Stromal cell of bone marrow (primary cell): ENCODE results near the gene CFAP61.
"Not testable (repeated sequence)": the region's sequence is repeated elsewhere in the genome, so short reads cannot be mapped to it uniquely, and the experiment has no call there.

ENCODE experiments used
- DNase-seq: peaks from one replicate; pipeline ENCODE4 v3.0.0-alpha.2; 2012; ENCODE audit warnings: low read depth

Gene CFAP61

DNA sequence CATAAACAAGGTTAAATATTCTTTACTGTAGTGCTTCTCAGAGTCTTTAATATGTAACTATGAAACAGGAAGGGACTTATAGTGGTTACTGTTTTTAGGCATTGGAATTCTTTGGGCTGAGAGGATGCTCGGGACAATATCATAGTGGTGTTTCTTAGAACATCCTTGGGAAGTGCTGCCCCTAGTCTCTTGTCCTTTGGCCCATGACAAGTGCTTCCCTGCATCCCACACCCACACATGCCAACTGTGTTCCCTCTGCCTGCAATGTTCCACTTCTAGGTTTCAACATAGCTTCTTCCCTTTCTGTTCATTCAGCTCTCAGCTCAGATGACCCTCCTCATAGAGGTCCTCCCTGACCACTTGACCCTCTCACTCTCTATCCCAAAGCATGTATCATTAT lies 37.6 kb downstream of the CFAP61 start:
- no peak for DNase-seq

DNA sequence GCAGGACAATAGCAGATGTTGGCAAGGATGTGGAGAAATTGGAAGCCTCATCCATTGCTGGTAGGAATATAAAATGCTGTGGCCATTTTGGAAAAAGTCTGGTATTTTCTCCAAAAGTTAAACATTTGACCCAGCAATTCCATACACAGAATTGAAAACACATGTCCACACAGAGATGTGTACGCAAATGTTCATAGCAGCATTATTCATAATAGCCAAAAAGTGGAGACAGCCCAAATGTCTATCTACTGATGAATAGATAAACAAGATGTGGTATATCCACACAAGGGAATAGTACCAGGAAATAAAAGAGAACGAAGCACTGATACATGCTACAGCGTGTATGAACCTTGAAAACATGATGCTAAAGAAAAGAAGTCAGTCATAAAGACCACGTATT lies 40.5 kb downstream of the CFAP61 start:
- no peak for DNase-seq

DNA sequence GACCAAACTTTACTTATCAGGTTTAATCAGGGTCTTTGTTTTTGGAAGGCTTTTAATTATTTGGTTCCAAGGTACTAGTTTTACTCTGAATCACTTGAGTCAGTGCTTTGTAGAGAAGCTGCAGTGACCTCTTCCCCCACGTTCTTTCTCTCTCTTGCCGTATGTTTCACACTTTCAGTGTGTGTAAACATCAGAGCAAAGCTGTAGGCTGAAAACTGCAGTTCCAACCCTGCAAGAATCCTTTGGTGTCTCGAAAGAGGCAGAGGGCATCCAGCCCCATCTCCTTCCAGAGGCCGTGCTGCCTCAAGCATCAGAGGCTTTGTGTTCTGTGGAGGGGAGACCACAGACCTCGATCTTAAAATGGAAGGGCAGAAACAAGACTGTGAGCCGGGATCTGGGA lies 42.1 kb downstream of the CFAP61 start:
- no peak for DNase-seq

DNA sequence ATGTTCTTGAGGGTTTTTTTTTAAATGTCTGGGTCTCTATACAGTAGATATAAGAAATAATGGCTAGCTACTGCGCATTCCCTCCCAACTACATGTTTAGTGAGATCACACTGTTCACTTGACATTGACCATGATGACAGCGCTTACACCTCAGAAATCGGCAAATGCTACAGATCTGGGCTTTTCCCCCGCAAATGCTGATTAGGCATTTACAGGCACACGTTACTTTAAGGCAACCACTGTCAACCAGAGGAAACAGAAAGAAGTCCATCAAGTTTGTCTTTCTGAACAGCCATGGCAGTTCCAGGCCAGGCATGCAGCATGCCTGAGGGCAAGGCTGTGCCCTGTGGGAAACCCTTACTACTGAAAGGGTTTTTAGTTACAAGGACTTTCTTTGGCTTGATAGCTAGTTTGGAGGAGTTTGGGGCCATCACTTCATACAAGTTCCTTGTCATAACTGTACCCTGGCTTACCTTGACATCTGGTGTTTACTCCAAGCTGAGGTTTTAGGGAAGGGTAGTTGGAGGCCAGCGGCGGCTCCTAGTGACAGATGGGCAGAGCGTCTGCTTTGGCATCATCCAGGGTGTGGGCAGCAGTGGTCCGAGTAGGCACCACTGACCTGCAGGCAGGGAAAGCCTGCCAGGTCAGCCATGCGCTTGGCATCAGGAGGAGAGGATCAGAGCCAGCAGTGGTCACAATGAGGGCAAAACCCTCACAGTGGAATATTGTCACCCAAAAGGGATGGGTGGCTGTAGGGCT lies 43.0 kb downstream of the CFAP61 start:
- no peak for DNase-seq

DNA sequence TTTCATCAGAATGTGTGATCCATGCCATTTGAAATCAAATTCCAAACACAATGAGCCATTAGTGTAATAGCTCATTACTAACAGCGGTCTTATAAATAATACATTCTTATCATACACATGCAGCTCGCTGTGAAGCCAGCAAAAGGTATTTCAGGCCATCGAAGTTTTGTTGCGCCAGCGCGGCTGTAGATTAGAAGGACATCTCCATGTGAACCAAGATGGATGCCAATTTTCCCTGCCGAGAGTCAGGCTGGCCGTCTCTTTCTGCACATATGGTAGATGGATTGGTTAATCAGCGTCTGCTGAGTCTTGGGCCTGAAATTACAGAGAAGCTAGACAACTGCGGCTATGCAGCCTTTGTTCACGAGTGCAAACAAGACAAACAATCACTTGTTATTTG lies 44.1 kb downstream of the CFAP61 start:
- no peak for DNase-seq

DNA sequence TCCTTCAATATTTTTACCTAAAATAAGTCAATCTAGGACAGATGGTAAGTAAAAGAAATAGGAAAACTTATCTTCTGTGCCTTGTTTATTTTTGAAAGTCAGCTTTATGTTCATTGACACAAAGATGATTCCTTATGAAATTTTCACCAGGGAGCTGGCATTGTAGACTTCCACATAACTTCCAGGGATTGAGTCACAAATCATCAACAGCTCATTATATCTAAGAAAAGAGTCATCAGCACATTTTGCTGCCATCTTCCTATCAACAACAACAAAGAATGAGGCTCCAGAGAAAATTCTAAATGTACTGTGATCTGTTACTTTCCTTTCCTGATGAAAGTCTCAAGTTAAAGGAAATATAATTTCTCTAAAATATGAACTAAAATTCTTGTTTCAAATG lies 48.5 kb downstream of the CFAP61 start:
- no peak for DNase-seq

DNA sequence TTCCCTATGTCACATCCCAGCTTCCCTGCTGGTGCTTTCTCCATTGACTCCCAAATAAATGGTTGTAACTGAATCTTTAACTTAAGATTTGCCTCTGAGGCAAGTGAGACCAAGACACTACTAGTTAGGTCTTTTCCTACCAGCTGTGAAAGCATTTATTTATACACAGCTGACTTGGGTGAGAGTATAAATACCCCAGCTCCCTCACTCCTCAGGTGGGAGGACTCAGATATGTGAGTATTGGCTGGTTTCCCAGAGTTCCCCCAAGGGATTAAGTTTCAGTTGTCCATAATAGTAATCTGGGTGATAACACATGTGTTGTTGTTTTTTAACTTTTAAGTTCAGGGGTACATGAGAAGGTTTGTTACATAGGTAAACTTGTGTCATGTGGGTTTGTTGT lies 49.8 kb downstream of the CFAP61 start:
- no peak for DNase-seq

DNA sequence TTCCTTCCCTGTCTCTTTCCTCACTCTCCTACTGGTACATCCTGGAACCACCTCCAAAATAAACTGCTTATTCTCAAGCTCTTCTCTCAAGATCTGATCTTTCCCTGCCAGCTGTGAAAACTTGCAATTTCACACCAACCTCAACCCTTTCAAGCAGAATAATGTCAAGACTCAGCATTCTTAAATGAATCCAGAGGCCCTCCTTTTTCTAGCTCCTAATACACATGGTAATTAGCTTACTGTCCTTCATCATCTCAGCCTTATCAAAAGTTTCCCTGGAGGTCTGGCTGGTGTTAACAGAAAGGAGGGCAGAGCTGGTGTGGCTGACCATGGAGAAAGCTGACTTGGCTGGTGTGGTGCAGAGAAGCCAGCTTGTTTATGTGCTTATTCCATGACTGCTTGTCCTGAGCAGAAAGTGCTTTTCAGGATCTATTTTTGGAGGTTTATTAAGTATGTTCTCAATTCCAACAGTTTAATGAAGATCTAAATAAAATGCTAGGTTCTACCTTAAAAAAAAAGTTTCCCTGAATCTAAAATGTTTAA lies 50.5 kb downstream of the CFAP61 start:
- DNase-seq = no peak

DNA sequence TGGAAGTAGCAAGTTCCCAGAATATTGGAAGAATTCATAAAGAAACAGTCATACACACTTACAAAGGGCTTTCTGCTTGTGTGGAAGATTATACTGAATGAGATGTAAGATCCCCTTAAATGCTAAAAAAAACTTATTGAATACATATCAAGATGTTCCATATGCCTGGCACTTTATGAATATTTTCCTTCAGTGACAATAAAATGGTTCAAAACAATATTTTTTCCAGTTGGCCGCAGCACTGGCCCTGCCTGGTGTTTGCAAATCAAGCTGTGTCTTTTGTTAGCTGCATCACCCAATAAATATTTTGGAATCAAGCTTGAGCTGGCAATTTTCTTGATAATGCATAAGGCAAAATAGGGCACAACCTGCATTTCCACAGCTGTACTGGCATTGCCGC lies 51.2 kb downstream of the CFAP61 start:
- no peak for DNase-seq

DNA sequence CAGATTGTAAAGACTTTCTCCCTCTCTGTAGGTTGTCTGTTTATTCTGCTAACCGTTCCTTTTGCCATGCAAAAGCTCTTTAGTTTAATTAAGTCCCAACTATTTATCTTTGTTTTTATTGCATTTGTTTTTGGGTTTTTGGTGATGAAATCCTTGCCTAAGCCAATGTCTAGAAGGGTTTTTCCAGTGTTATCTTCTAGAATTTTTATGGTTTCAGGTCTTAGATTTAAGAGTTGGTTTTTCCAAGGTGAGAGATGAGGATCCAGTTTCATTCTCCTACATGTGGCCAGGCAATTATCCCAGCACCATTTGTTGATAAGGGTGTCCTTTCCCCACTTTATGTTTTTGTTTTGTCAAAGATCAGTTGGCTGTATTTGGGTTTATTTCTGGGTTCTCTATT lies 70.9 kb downstream of the CFAP61 start:
- not testable (repeated sequence) for DNase-seq

DNA sequence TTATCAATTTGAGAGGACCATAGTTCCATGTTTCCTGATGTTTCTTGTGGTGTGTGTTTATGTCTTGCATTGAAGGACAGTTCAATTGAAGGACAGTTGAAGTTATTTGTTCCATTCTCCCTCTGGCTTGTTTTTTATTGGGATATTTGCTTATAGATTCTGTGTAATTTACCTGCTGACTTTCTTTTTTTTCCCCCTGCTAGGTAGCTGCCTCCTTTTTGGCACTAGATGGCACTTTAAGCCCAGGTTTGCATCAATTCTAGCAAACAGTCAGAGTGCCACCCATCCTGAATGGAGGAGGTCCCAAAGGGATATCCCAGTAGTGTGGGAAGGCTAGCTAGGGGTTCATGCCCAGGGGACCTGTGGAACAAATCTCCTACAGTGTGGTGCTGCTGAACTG lies 78.1 kb downstream of the CFAP61 start:
- DNase-seq = no peak

DNA sequence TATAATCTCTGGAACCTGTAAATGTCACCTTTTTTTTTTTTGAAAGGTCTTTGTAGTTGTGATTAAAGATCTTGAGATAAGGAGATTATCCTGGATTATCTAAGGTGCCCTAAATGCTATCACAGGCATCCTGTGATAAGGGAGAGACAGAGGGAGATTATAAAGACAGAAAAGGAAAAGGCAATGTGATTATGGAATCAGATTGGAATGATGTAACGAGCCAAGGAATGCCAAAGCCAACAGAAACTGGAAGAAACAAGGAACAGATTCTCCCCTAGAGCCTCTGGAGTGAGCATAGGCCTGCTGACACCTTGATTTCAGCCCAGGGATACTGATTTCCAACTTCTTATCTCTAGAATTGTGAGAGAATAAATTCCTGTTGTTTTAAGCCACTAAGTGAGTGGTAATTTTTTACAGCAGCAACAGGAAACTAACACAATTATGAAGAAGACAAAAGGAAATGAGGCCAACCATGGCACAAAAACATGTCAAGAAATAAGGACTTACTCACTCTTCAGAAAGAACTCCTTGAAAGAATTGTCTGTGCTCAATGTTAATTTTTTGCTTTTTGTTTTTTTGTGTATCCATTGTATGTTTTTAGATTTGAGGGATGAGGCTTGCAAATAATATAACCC lies 82.7 kb downstream of the CFAP61 start:
- no peak for DNase-seq

DNA sequence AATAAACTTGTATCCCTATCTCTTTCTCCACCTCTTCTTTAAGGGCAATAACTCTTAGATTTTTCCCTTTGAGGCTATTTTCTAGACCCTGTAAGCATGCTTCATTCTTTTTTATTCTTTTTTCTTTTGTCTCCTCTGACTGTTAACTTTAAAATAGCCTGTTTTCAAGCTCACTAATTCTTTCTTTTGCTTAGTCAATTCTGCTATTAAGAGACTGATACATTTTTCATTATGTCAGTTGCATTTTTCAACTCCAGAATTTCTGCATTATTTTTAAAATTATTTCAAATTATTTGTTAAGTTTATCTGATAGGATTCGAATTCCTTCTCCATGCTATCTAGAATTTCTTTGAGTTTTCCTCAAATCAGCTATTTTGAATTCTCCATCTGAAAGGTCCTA lies 84.0 kb downstream of the CFAP61 start:
- no peak for DNase-seq

DNA sequence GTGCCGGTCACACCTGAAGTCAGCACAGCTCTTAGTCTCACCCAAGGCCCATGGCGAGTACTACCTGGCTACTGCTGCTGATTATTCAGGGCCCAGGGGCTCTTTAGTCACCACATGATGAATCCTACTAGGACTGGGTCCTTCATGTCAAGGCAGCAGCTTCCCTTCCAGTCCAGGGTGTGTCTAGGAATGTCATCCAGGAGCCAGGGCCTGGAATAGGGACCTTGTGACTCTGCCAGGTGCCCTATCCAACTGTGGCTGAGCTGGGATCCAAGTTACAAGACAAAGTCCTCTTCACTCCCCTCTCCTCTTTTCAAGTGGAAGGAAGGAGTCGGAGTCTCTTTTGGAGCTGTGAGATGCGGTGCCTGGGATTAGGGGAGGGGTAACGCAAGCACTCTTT lies 85.5 kb downstream of the CFAP61 start:
- no peak for DNase-seq

DNA sequence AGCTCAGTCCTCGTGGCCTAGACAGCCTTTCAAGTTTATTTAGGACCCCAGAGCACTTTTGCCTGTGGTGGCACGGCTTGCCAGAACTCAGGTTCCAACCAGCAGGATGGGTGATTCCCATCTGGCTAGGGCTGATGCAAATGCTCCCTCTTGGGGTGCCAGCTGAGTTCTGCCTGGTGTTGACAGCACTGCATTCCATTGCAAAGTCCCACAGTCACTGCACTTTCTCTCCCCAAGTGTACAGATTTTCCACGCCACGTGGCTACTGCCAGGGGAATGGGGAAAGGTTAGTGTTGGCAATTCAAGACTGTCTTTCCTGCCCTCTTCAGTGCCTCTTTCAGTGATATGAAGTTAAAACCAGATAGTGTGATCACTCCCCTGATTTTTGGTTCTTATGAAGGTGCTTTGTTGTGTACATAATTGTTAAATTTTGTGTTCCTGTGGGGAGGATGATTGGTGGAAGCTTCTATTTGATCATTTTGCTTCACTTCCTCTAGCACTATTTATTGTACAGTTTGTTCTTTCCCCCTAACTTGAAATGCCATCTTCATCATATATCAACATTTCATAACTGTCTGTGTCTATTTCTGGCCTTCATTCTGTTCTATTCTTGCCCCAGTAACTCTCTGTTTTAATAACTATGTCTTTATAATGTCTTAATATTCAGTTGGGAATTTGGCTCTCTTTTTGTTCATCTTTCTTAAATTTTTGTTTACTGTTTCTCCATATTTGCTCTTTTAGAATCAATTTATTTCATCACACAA lies 86.2 kb downstream of the CFAP61 start:
- DNase-seq = no peak

DNA sequence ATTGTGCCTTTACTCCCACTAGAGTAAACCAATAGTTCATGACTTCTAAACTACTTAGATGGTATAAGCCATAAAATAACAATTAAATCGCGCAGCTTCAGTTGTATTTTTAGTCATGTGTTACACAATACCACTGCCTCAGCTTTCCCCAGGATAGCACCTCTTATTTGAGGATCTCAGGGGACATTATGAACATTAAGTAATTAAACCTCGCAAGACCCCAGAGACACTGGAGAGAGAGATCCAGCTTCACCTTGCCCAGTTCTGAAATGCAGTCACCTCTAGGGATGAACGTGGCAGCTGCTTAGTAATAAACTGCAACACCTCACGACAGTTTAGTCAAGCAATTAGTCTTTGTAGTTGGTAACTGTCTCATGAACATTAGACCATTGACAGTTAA lies 87.1 kb downstream of the CFAP61 start:
- DNase-seq = no peak

DNA sequence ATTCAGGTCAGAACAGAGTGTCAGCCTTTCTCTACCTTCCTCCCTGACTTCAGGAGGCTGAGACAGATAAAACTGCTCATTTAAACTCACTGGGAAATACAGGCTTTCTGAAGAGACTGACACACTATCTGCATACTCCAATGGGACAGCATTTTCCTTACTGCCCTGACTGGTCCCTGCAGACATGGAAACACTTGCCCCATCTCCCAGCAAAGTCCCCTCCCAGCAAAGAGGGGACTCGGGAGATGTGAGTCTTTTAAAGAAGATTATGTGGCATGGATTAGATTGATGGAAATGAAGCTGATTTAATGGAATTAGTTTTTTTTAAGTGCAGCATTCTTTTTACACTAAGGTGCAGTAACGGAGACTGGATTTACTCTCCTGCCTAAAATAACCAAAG lies 90.8 kb downstream of the CFAP61 start:
- DNase-seq = no peak

DNA sequence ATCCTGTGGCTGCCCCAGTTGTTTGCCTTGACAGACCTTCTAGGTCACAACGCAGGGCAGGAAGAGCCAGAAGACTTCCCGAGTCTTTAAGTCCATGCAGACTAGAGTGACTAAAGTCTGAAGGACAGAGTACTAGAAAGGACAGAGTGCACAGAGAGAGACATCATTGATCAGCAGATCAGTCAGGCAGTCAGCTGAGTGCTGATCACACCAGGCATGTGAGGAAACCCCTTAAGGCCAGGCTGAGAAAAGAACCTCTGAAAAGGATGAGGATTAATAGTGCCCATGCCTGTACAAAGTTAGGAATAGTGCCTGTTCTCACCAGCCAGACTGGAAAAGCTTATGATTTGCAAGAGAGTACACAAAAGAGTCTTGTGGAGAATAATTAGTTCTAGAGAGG lies 91.3 kb downstream of the CFAP61 start:
- no peak for DNase-seq

DNA sequence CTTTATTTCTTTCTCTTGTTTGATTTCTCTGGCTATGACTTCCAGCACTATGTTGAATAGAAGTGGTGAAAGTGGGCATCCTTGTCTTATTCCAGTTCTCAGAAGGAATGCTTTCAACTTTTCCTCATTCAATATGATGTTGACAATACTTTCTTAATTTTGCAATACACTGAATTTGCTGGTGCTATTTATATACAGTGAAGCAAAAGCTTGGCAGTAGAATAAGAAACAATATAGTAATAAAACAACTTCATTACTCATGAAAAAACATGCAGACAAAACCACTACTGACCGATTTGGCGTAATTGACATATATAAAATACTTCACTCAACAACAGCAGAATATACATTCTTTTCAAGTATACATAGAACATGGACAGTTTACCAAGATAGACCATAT lies 96.4 kb downstream of the CFAP61 start:
- no peak for DNase-seq

DNA sequence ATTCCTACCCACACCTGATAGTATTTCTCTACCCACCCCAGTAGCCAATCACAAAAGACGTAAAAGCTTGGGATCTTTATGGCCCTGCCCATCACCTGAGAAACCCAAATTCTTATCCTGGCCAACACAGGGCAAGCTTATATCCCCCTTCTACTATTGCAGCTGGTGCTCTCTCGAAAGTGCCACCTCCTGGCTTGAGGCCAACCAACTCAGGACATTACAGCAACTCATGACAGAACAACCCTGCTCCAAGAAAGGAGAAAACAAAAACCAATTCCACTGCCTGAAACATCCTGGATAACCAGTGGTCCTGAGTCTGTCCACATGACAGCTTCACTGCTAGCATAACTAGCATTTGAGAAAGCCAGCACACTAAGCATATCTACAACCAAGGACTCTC lies 97.9 kb downstream of the CFAP61 start:
- no peak for DNase-seq

DNA sequence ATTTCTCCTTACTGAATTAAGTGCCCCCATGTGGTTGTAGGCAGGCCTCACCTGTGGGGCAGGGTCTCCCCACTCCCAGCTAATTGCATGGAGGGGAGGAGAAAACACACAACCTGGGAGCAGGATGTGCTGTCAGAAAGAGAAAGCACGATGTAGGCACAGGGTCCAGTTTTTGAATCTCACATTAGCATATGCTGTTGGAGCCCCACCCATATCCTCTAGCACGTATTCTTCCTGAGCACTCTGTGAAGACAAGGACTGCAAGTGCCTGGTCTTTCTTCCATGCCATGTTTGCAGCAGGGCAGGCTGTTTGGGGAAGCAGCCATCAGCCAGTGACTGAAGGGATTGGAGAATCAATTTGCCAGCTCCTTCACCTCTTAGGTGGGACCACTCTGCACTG lies 108.2 kb downstream of the CFAP61 start:
- no peak for DNase-seq

DNA sequence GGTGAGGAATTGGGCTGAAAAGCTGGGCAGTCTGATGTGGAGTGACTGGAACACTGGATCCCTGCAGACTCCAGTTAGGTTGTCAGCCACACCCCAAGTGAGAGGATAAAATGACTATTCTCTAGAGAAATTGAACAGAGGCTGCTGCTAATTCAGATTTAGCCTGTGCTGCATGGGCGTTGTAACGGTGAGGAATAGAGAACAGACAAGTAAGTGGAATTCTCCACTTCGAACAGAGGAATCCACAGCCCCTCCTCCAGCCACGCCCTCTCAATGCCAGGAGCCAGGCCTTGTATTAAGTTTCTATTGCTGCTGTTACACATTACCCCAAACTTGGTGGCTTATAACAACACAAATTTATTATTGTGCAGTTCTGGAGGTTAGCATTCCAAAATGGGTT lies 109.3 kb downstream of the CFAP61 start:
- no peak for DNase-seq

DNA sequence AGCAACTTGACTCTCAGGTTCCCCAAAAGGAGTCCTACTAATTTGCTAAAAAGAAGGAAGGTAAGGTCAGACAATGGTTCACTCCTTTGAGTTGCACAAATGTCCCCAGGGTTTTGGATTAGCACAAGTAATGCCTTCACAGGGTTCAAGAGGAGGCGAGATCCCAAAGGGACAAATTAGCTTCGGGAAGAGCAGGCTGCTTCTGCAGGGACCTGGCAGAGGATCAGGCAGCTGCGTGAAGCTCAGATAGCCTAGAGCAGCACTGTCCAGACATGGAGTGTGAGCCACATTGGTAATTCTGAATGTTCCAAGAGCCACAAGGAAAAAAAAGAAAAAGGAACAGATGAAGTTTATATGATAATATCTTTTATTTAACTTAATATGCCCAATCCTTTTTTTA lies 115.4 kb downstream of the CFAP61 start:
- no peak for DNase-seq
